PC-9 (cell line): Measurements from ENCODE around the gene ANKRD44.

ENCODE experiments used
- EZH2 ChIP-seq: fragments of 200-600 bp; sonication (generic); IDR thresholded peaks from 2 replicates; pipeline ENCODE4 v1.8.0; 2017; ENCODE audit warnings: antibody characterized with exemption, low read depth
- TF ChIP-seq, protein P1 (sequence below): fragments of 200-600 bp; sonication (generic); conservative IDR thresholded peaks from 2 replicates; pipeline ENCODE4 v1.6.1; 2017; ENCODE audit warnings: mixed run types, antibody characterized with exemption, mild to moderate bottlenecking, moderate library complexity

DNA sequence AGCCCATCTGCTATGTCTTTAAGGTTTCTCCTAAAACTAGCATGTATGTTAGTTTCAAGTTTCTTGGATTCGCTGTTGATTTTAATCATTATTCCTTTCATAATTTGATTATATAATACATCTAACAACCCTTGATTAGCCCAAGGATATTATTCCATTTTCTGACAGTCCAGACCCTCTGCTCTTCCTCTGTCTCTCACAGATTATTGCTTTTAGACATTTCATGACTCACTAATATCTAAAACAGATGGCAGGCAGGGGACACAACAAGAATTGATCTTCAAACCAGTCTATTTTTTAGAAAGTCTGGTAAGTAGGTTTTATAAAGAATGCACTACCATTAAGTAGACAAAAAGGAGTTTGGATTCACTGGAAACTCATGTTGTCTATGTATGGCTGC, 162.2 kb downstream of the ANKRD44 start:
- TF ChIP-seq, protein P1, sequence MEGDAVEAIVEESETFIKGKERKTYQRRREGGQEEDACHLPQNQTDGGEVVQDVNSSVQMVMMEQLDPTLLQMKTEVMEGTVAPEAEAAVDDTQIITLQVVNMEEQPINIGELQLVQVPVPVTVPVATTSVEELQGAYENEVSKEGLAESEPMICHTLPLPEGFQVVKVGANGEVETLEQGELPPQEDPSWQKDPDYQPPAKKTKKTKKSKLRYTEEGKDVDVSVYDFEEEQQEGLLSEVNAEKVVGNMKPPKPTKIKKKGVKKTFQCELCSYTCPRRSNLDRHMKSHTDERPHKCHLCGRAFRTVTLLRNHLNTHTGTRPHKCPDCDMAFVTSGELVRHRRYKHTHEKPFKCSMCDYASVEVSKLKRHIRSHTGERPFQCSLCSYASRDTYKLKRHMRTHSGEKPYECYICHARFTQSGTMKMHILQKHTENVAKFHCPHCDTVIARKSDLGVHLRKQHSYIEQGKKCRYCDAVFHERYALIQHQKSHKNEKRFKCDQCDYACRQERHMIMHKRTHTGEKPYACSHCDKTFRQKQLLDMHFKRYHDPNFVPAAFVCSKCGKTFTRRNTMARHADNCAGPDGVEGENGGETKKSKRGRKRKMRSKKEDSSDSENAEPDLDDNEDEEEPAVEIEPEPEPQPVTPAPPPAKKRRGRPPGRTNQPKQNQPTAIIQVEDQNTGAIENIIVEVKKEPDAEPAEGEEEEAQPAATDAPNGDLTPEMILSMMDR, result no peak
- no peak for TF ChIP-seq EZH2
